Liver (tissue), 3 donors: ENCODE measurements around the gene TSPEAR.

ENCODE experiments used
- CTCF ChIP-seq: fragments of 150-350 bp; IDR thresholded peaks from 2 replicates; pipeline ENCODE4 v1.5.1; 2017; ENCODE audit warnings: improper control_type of control experiment, low read depth, low read length; ENCODE audit not compliant: missing input control
- RXRA ChIP-seq, 2 donors: IDR thresholded peaks; 2 replicates each; pipeline ENCODE4 v1.6.1; 2017 to 2018; ENCODE audit warnings: antibody characterized with exemption in 2 of 2, mild to moderate bottlenecking in 1 of 2
- TAF1 ChIP-seq: conservative IDR thresholded peaks from 2 replicates; pipeline ENCODE4 v1.6.1; 2016; ENCODE audit warnings: antibody characterized with exemption, mild to moderate bottlenecking
- YY1 ChIP-seq: IDR thresholded peaks from 2 replicates; pipeline ENCODE4 v1.6.1; 2016; ENCODE audit warnings: antibody characterized with exemption, mild to moderate bottlenecking
- TF ChIP-seq, protein P1 (sequence below): IDR thresholded peaks from 2 replicates; pipeline ENCODE4 v1.6.1; 2016; ENCODE audit warnings: antibody characterized with exemption
- donor health status: healthy.
- donor health status: healthy.

DNA sequence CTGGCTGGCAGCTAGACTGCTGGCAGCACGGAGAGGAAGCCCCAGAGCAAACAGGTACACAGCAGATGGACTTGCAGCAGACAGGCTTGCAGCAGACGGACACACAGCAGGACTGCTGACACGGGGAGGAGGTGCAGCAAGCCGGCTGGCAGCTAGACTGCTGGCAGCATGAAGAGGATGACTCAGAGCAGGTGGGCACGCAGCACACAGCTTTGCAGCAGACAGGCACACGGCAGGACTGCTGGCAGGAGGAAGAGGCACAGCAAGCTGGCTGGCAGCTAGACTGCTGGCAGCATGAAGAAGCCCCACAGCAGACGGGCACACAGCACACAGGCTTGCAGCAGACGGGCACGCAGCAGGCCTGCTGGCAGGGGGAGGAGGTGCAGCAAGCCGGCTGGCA lies 160.6 kb downstream of the TSPEAR start:
- TF ChIP-seq CTCF (no peak), RXRA (IDR thresholded peaks at IDR 0.05) (no peak), YY1 (no peak), TAF1 (no peak)
- TF ChIP-seq, protein P1, sequence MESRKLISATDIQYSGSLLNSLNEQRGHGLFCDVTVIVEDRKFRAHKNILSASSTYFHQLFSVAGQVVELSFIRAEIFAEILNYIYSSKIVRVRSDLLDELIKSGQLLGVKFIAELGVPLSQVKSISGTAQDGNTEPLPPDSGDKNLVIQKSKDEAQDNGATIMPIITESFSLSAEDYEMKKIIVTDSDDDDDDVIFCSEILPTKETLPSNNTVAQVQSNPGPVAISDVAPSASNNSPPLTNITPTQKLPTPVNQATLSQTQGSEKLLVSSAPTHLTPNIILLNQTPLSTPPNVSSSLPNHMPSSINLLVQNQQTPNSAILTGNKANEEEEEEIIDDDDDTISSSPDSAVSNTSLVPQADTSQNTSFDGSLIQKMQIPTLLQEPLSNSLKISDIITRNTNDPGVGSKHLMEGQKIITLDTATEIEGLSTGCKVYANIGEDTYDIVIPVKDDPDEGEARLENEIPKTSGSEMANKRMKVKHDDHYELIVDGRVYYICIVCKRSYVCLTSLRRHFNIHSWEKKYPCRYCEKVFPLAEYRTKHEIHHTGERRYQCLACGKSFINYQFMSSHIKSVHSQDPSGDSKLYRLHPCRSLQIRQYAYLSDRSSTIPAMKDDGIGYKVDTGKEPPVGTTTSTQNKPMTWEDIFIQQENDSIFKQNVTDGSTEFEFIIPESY, result no peak
